ENCODE measurements around the gene SUMO3.
A peak's percentile ranks its signal among the peaks of the same experiment; 100 is the strongest.

SUMO3 gene

GRCh38 chr21:44763451-44764318, 54.2 kb downstream of the SUMO3 start:
- DNase-seq (ENCODE audit: insufficient read length, low spot score) (no peak), FAIRE-seq (no peak)
- no peak for TF ChIP-seq CTCF (IDR thresholded peaks at IDR 0.05; ENCODE audit: insufficient read depth, missing control alignments)

DNA sequence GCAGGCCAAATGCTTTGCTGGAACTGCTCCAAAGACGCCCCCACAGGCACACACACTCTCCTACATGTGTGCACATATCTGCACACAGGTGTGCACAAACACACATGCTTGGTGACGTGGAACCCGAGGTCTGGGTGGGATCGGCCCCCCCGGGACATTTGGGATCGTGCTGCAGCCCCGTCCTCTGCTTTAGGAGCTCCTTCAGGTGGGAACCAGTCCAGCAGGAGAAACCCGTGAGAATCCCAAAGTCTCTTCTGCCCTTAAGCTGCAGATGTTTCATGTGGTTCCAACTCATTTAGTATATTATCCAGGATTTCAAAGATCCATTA, 54.8 kb downstream of the SUMO3 start:
- no peak for DNase-seq (ENCODE audit: insufficient read length, low spot score)
- FAIRE-seq: no peak
- no peak for TF ChIP-seq CTCF (IDR thresholded peaks at IDR 0.05; ENCODE audit: insufficient read depth, missing control alignments)

DNA sequence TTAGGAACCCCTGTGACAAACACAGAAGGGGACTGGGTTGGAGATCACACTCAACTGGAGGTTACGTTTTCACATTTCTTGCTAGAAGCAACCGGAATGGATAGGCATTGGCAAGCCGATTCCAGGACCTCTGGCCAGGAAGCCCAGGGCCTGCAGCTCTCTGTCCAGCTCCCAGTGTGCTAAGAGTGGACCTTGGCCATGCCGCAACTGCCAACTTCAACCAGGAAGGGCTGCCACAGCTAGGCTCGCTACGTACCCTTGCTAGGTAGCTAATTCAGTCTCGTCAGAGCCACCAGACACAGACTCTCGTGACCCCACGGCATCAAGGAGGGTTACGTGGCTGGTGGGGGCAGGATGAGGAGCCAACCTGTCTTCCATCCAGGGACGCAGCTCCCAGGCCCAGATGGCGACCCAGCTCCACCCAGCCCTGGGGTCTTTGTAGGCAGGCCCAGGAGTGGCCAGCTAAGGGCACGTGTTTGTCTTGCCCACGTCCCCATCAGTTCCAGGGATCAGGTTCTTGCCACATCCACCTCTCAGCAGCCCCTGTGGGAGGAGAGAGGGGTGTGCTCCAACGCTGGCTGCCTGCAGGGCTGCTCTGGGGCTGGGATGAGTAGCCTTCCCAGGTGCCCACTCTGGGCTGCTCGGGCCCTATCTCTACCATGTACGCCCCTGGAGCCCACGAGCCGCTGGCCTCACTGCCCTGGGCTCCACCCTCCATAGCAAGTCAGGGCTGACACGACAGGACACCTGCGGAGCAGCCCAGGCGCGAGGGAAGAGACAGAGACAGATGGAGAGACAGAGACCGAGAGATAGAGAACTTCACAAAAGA, 55.4 kb downstream of the SUMO3 start:
- DNase-seq (ENCODE audit: insufficient read length, low spot score) (no peak), FAIRE-seq (no peak)
- no peak for TF ChIP-seq CTCF (IDR thresholded peaks at IDR 0.05; ENCODE audit: insufficient read depth, missing control alignments)

- no peak for TF ChIP-seq CTCF (IDR thresholded peaks at IDR 0.05; ENCODE audit: insufficient read depth, missing control alignments)
- no peak for FAIRE-seq
- no peak for DNase-seq (ENCODE audit: insufficient read length, low spot score)
These were observed 56.1 kb downstream of the SUMO3 start for GRCh38 chr21:44761747-44762208.

- DNase-seq (ENCODE audit: insufficient read length, low spot score) (no peak), FAIRE-seq (no peak)
These were observed 56.7 kb downstream of the SUMO3 start for GRCh38 chr21:44761011-44761729.

DNA sequence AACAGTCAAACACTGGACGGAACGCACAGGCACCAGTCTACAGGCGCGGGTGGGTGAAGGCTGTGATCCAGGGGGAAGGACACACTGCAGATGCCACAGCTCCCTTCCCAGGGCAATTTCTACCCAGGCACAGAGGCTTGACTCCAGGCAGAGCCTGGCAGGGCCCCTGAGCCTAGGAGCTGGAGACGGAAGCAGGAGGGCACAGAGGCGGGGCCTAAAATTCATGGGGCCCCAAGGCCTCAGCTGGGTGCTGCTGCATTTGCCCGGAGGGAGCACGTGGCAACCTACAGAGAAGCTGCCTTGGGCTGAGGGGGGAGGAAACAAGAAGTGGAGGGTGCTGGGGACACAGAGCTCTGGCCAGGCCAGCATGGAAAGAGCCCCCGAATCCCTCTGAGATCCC, 57.5 kb downstream of the SUMO3 start:
- no peak for DNase-seq (ENCODE audit: insufficient read length, low spot score)
- no peak for TF ChIP-seq CTCF (IDR thresholded peaks at IDR 0.05; ENCODE audit: insufficient read depth, missing control alignments)
- FAIRE-seq: no peak

More at GRCh38 chr21:44761011-44761729, 56.7 kb downstream of the SUMO3 start:
- TF ChIP-seq CTCF (IDR thresholded peaks at IDR 0.05; ENCODE audit: insufficient read depth, missing control alignments): peak; percentile 3
